H1 (cell line): ENCODE data around the gene TLE1.

Experiments
- BRCA1 ChIP-seq: IDR thresholded peaks from 2 replicates; pipeline ENCODE4 v1.6.1; 2012; ENCODE audit warnings: low read depth, low read length, improper control_type of control experiment
- CBX8 ChIP-seq: fragments of 300-800, 300-1000 bp; sonication (generic); IDR thresholded peaks from 2 replicates; pipeline ENCODE4 v1.7.1; 2016; ENCODE audit warnings: low read depth, low read length, borderline replicate concordance
- EZH2 ChIP-seq: fragments of 200-600 bp; sonication (generic); IDR thresholded peaks from 2 replicates; pipeline ENCODE4 v1.7.1; 2012; ENCODE audit warnings: low read depth, mild to moderate bottlenecking, moderate library complexity, low read length, inconsistent platforms; ENCODE audit not compliant: severe bottlenecking
- HDAC6 ChIP-seq: IDR thresholded peaks from one replicate; pipeline ENCODE4 v1.7.1; 2012; ENCODE audit warnings: low read depth, mild to moderate bottlenecking, inconsistent platforms, low read length, moderate library complexity
- JUN ChIP-seq: IDR thresholded peaks from 2 replicates; pipeline ENCODE4 v1.6.1; 2011; ENCODE audit warnings: low read depth, mild to moderate bottlenecking, improper control_type of control experiment, low read length
- MAX ChIP-seq: IDR thresholded peaks from 2 replicates; pipeline ENCODE4 v1.6.1; 2012; ENCODE audit warnings: inconsistent platforms
- PHF8 ChIP-seq: fragments of 200-600 bp; sonication (generic); conservative IDR thresholded peaks from 2 replicates; pipeline ENCODE4 v1.7.1; 2012; ENCODE audit warnings: low read depth, mild to moderate bottlenecking, inconsistent platforms, low read length, moderate library complexity
- POLR2A ChIP-seq, 2 experiments: IDR thresholded peaks; 1 replicate in 1 of 2; 2 replicates in 1 of 2; pipeline ENCODE4 v1.6.1; 2011; ENCODE audit warnings: low read depth in 2 of 2, low read length in 2 of 2, mild to moderate bottlenecking in 2 of 2; ENCODE audit errors: control extremely low read depth in 1 of 2
- RAD21 ChIP-seq, 2 experiments: IDR thresholded peaks in 1 of 2; conservative IDR thresholded peaks in 1 of 2; 2 replicates each; pipeline ENCODE4 v1.6.1; 2011; ENCODE audit warnings: low read depth in 2 of 2, low read length in 2 of 2, improper control_type of control experiment in 1 of 2, inconsistent platforms in 1 of 2, mild to moderate bottlenecking in 1 of 2, moderate library complexity in 1 of 2
- SIRT6 ChIP-seq: IDR thresholded peaks from one replicate; pipeline ENCODE4 v1.7.1; 2012; ENCODE audit warnings: low read length, inconsistent platforms
- SP4 ChIP-seq: IDR thresholded peaks from 2 replicates; pipeline ENCODE4 v1.6.1; 2012; ENCODE audit warnings: low read length, inconsistent platforms
- YY1 ChIP-seq: IDR thresholded peaks from 2 replicates; pipeline ENCODE4 v1.6.1; 2011; ENCODE audit warnings: low read depth, mild to moderate bottlenecking, low read length
- ZNF274 ChIP-seq: IDR thresholded peaks from 2 replicates; pipeline ENCODE4 v1.7.0; 2012; ENCODE audit warnings: low read length, borderline replicate concordance; ENCODE audit errors: extremely low read depth
- TF ChIP-seq, protein P1 (sequence below), 3 experiments: IDR thresholded peaks; 1 replicate in 2 of 3; 2 replicates in 1 of 3; pipeline versions ENCODE4 v1.5.1 to v1.6.1; 2011; ENCODE audit warnings: low read length in 3 of 3, mild to moderate bottlenecking in 3 of 3, inconsistent platforms in 2 of 3, low read depth in 1 of 3, moderate library complexity in 1 of 3; ENCODE audit not compliant: insufficient read depth in 1 of 3; ENCODE audit errors: control extremely low read depth in 1 of 3

DNA sequence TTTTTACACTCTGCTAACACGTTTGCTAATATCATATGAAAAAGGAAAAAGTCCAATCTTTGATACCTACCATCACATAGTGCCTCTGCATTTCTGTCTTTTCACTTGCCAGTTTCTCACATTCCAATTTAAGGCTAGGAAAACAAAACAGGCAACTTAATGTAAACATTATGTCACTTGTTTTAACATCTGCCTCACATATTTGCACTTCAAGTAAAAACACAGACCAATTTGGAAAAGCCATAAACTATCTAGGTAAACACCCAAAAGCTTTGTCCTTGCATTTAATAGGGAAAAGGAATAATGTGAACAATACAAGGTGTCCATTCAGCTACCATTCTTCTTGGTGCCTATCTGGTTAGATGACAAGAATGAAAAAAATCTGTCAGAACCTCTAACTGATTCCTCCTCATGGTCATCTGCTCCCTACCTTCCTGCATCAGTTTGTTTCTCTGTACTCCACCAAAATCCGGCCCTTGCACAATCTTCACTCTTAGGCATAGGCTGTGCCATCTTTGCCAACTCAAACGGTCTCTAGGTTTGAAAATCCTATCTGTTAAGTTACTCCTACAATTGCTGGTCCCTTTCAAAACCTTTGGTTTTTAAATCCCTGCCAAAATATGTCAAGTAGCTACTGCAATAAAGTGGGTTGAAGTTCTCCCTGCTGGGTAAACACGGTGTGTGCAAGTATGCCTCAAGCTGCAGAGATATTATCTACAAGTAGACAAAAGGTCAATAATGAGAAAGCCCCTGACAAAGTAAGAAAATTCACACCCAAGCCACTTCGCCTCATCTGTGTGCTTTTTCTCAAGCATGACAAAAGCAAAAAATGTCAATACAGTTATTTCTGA, 3.4 kb downstream of the TLE1 start:
- TF ChIP-seq, protein P1, sequence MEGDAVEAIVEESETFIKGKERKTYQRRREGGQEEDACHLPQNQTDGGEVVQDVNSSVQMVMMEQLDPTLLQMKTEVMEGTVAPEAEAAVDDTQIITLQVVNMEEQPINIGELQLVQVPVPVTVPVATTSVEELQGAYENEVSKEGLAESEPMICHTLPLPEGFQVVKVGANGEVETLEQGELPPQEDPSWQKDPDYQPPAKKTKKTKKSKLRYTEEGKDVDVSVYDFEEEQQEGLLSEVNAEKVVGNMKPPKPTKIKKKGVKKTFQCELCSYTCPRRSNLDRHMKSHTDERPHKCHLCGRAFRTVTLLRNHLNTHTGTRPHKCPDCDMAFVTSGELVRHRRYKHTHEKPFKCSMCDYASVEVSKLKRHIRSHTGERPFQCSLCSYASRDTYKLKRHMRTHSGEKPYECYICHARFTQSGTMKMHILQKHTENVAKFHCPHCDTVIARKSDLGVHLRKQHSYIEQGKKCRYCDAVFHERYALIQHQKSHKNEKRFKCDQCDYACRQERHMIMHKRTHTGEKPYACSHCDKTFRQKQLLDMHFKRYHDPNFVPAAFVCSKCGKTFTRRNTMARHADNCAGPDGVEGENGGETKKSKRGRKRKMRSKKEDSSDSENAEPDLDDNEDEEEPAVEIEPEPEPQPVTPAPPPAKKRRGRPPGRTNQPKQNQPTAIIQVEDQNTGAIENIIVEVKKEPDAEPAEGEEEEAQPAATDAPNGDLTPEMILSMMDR (IDR thresholded peaks at IDR 0.05; ENCODE audit: control extremely low read depth in 1 of 3, insufficient read depth in 1 of 3, low read depth in 1 of 3, low read length in 3 of 3), result no peak
- no peak for TF ChIP-seq CBX8
- no peak for TF ChIP-seq JUN
- no peak for TF ChIP-seq MAX
- TF ChIP-seq BRCA1, result no peak
- TF ChIP-seq HDAC6, result no peak
- TF ChIP-seq YY1, result no peak
- no peak for TF ChIP-seq PHF8
- TF ChIP-seq ZNF274, result no peak
- no peak for TF ChIP-seq SP4
- TF ChIP-seq POLR2A (IDR thresholded peaks at IDR 0.05; ENCODE audit: control extremely low read depth in 1 of 2, low read depth in 2 of 2, low read length in 2 of 2), result no peak
- no peak for TF ChIP-seq EZH2
- no peak for TF ChIP-seq RAD21 (IDR thresholded peaks at IDR 0.05 in 1 of 2, conservative IDR thresholded peaks at IDR 0.05 in 1 of 2; ENCODE audit: low read depth in 2 of 2, low read length in 2 of 2)
- no peak for TF ChIP-seq SIRT6
